Parathyroid adenoma (tissue), 2 donors: ENCODE results near the gene LPAR3.

ENCODE experiments used
- H2AFZ ChIP-seq: fragments of 300-600 bp; sonication (generic); one replicate; pipeline ENCODE4 v1.7.0; 2017; ENCODE audit warnings: antibody characterized with exemption, mild to moderate bottlenecking
- H3K27ac ChIP-seq: fragments of 300-600 bp; sonication (generic); one replicate; pipeline ENCODE4 v1.7.0; 2017
- H3K27me3 ChIP-seq: fragments of 300-600 bp; sonication (generic); one replicate; pipeline ENCODE4 v1.7.0; 2017; ENCODE audit warnings: low read length; ENCODE audit not compliant: control insufficient read depth, insufficient read depth
- H3K36me3 ChIP-seq: fragments of 300-600 bp; sonication (generic); one replicate; pipeline ENCODE4 v1.7.0; 2017; ENCODE audit warnings: low read length; ENCODE audit not compliant: control insufficient read depth, insufficient read depth
- H3K4me1 ChIP-seq: fragments of 300-600 bp; sonication (generic); one replicate; pipeline ENCODE4 v1.7.0; 2017; ENCODE audit warnings: control low read depth
- H3K4me2 ChIP-seq: fragments of 300-600 bp; sonication (generic); one replicate; pipeline ENCODE4 v1.7.0; 2017; ENCODE audit warnings: low read length
- H3K4me3 ChIP-seq: fragments of 300-600 bp; sonication (generic); one replicate; pipeline ENCODE4 v1.7.0; 2017; ENCODE audit warnings: low read depth, low read length
- H3K79me2 ChIP-seq: fragments of 300-600 bp; sonication (generic); one replicate; pipeline ENCODE4 v1.7.0; 2017; ENCODE audit warnings: control low read depth
- H3K9ac ChIP-seq: fragments of 300-600 bp; sonication (generic); one replicate; pipeline ENCODE4 v1.7.0; 2017; ENCODE audit warnings: mild to moderate bottlenecking
- H3K9me3 ChIP-seq: fragments of 300-600 bp; sonication (generic); one replicate; pipeline ENCODE4 v1.7.0; 2017; ENCODE audit warnings: low read length; ENCODE audit not compliant: control insufficient read depth
- CTCF ChIP-seq: fragments of 300-600 bp; sonication (generic); IDR thresholded peaks from one replicate; pipeline ENCODE4 v1.7.0; 2017; ENCODE audit warnings: antibody characterized with exemption, mild to moderate bottlenecking
- donor health status: primary hyperparathyroidism.

Gene LPAR3

DNA sequence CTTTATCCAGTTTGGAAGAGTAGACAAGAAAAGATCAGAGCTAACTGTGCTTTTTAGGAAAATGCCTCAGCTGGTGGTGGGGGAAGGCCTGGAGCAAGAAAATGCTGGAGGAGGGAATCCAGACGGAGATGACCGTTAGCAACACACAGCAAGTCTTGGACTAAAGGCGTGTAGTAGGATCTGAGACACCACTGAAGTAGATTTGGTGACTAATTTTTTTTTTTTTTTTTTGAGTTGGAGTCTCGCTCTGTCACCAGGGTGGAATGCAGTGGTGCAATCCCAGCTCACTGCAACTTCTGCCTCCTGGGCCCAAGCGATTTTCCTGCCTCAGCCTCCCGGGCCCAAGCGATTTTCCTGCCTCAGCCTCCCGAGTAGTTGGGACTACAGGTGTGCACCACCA lies 41.2 kb downstream of the LPAR3 start:
- H3K36me3 ChIP-seq = no peaks in the 10 kb centered on the region
- H3K79me2 ChIP-seq = no peaks in the 10 kb centered on the region
- H3K9ac ChIP-seq = no peak overlapping the region
- H3K27ac ChIP-seq = no peak overlapping the region
- no peaks in the 10 kb centered on the region for H3K4me1 ChIP-seq
- no peak overlapping the region for H3K4me2 ChIP-seq
- no peaks in the 10 kb centered on the region for H3K9me3 ChIP-seq
- H3K27me3 ChIP-seq = no peaks in the 10 kb centered on the region
- no peak overlapping the region for H2AFZ ChIP-seq
- H3K4me3 ChIP-seq = no peak overlapping the region
- no peak for TF ChIP-seq CTCF

DNA sequence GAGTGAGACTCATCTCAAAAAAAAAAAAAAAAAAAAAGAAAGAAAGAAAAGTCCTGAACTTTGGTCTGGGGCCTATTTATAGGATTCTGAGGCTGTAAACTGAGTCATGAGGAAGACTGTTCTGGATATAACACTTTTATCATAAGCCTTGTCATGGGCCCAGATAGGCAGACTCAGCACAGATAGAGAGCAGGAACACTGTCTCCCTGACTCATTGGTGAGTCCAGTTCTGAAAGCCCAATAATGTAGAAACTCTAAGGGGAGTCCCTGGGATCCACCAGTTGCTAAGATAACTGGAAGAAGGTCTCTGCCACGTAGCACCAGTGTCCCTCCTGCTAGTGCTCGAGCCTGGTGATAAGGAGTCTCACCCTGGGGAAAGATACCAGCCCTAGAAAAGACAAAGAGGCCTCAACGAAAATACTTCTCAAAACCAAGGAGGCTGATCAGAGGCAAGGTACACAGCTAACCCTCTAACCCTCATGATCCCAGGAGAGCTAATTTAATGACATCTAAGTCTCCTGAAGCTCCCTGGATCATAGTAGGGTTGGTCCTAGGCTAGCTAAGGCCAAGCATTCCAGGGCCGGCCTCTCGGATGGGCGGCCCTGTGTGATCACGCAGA lies 43.5 kb downstream of the LPAR3 start:
- Histone ChIP-seq H3K4me2 (no peak overlapping the region), H3K27ac (no peak overlapping the region), H2AFZ (no peak overlapping the region), H3K9ac (no peak overlapping the region), H3K36me3 (no peaks in the 10 kb centered on the region), H3K4me3 (no peak overlapping the region), H3K4me1 (no peaks in the 10 kb centered on the region), H3K79me2 (no peaks in the 10 kb centered on the region), H3K9me3 (no peaks in the 10 kb centered on the region), H3K27me3 (no peaks in the 10 kb centered on the region)
- TF ChIP-seq CTCF = no peak

DNA sequence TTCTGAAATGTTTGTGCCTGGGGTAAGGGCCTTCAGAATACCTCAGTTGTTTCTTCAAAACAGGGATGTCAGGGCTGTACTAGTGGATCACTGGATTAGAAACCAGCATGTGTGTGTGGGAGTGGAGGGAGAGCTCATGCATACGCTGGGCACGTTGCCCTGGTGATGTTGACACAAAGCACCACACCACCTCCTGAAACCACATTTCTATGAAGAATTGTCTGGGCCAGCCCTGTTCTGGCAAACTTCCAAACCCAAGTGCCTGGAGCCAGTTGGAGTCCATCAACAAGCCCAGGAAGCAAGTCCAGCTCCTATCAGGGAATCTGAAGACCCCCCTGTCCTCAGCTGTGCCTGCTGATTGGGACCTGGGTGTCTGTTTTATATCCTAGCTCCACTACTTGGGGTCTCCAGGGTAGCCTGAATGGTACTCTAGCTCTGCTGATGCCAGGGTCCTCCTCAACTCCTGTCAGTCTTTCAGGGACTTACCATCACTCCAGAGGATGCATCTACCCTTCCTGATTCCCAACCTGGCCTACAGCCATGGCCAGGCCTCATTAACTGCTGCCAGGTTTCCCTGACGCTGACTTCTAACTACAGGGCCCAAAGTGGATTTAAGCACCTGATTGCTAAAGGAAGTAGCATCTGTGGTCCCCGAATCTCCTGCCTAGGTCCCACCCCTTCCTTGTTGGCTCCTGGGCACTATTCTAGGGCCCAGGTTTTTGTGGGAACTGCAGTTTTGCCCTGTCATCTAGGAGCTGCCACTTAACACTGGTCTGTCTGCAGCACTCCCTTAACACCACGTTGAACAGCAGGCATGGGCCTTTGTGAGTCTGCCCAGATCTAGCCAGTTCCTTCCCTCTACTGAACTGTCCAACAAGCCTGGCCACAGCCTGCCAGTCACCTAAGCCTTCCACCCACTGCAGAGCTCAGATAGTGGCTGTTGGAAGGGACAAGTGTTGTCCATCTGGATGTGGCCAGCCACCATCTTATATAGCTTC lies 45.5 kb downstream of the LPAR3 start:
- no peak for TF ChIP-seq CTCF
- Histone ChIP-seq H3K9ac (no peak overlapping the region), H3K4me2 (no peak overlapping the region), H3K36me3 (no peaks in the 10 kb centered on the region), H3K4me1 (no peaks in the 10 kb centered on the region), H3K79me2 (no peaks in the 10 kb centered on the region), H3K27ac (no peak overlapping the region), H2AFZ (no peak overlapping the region), H3K9me3 (no peaks in the 10 kb centered on the region), H3K4me3 (no peak overlapping the region), H3K27me3 (no peaks in the 10 kb centered on the region)

DNA sequence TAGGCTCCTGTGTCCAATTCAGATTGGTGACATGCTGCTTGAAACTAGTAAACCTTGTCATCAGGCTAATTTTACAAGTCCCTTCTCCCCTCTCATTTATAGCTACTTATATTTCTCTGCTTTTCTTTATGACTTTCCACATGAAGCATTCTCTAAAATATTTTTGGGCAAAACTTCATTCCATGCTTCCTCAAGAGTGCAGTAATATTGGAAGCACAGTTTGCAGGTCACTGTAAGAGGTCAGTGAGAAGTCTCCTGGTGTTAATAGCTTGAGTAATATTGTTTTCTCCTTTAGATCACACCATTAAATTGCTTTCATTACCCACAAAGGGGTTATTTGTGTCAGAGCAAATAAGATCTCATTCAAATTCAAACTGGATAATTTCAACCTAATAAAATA lies 46.6 kb downstream of the LPAR3 start:
- no peak overlapping the region for H3K4me2 ChIP-seq
- H3K79me2 ChIP-seq = no peaks in the 10 kb centered on the region
- no peaks in the 10 kb centered on the region for H3K4me1 ChIP-seq
- TF ChIP-seq CTCF = no peak
- H3K9me3 ChIP-seq = no peaks in the 10 kb centered on the region
- H3K27me3 ChIP-seq = no peaks in the 10 kb centered on the region
- no peak overlapping the region for H3K4me3 ChIP-seq
- H2AFZ ChIP-seq = no peak overlapping the region
- H3K27ac ChIP-seq = no peak overlapping the region
- no peak overlapping the region for H3K9ac ChIP-seq
- H3K36me3 ChIP-seq = no peaks in the 10 kb centered on the region
